GM20000 (cell line): Measurements from ENCODE around the gene ZFR.

Experiments used
- DNase-seq: peaks from one replicate; pipeline ENCODE4 v3.0.0; 2012; ENCODE audit warnings: low spot score
- TF ChIP-seq, protein P1 (sequence below): IDR thresholded peaks from 2 replicates; pipeline ENCODE4 v1.5.1; 2012; ENCODE audit warnings: mild to moderate bottlenecking, control low read depth; ENCODE audit errors: extremely low read depth, missing control alignments

ZFR gene

GRCh38 chr5:32449262-32449661 lies 4.7 kb upstream of the ZFR start:
- DNase-seq, result no peak

DNA sequence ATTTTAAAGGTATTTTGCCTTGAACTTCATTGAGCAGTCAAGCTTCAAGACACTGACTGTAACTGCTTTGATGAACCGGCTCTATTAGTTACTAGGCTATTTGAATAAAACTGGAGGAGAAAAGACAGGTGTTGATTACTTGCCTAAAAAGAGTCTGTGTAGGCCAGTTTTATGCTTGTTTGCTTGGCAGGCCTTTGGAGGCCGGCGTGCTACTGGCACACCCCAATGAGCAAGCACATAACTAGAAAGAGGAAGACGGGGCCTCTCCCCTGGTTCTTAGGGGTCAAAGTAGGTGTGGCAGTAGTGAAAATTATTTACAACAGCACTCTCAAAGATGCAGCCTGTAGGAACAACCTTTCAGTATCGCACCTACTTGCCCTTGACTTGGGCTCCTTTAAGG lies 2.1 kb upstream of the ZFR start:
- TF ChIP-seq, protein P1, sequence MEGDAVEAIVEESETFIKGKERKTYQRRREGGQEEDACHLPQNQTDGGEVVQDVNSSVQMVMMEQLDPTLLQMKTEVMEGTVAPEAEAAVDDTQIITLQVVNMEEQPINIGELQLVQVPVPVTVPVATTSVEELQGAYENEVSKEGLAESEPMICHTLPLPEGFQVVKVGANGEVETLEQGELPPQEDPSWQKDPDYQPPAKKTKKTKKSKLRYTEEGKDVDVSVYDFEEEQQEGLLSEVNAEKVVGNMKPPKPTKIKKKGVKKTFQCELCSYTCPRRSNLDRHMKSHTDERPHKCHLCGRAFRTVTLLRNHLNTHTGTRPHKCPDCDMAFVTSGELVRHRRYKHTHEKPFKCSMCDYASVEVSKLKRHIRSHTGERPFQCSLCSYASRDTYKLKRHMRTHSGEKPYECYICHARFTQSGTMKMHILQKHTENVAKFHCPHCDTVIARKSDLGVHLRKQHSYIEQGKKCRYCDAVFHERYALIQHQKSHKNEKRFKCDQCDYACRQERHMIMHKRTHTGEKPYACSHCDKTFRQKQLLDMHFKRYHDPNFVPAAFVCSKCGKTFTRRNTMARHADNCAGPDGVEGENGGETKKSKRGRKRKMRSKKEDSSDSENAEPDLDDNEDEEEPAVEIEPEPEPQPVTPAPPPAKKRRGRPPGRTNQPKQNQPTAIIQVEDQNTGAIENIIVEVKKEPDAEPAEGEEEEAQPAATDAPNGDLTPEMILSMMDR, result no peak
- peak; percentile 59 for DNase-seq

More at GRCh38 chr5:32449262-32449661, 4.7 kb upstream of the ZFR start:
- TF ChIP-seq, protein P1, result no peak

DNA sequence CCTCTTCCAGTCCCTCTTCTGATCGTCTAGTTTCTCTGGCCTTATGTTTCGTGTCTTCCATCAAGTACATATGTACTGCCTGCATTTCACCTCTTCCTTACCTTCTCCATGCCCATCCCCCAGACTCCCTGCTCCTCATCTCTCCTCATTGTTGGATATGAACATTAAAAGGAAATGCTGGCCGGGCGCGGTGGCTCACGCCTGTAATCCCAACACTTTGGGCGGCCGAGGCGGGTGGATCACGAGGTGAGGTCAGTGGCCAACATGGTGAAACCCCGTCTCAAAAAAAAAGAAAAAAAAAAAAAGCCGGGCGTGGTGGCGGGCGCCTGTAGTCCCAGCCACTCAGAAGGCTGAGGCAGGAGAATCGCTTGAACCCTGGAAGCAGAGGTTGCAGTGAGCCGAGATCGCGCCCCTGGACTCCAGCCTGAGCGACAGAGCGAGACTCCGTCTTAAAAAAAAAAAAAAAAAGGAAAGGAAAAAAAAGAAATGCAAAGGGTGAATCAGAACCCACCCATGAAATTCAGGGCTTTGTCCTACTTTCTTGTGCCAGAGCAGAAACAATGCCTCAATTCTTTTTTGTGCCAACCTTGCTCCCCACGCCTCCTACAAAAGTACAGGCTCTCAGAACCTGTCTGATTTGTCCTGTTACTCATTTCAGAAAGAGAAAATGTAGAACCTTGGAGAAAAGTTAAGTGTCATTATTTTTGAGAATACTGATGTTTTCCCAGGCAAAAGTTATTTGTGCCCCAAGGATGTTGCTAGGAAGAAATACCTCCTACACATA lies 1.5 kb upstream of the ZFR start:
- TF ChIP-seq, protein P1, result no peak
- DNase-seq, result no peak

- TF ChIP-seq, protein P1, result no peak
- DNase-seq, result peak; percentile 20
Measured at GRCh38 chr5:32445287-32445758, 783 bp upstream of the ZFR start.

GRCh38 chr5:32443541-32444430 lies 754 bp downstream of the ZFR start:
- TF ChIP-seq, protein P1, result no peak
- peak; percentile 76 for DNase-seq

DNA sequence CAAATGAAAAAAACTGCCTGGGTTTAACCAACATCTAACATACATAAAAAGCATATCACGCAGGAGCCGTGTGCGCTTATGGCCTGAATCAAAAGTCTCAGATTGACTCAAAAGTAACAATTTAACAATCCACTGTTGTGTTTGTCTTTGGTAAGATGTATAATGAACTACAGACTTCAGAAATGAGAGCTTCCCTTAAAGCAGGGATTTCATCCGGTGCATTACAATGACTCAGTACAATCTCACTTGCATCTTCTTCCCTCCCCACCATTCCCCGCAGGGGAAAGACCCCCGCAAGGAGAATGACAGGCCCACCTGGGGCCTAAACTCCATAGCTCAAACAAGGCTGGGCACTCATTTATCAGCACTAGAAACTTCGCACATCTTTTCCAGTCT lies 1.4 kb downstream of the ZFR start:
- TF ChIP-seq, protein P1, result no peak
- DNase-seq, result peak; percentile 58

- TF ChIP-seq, protein P1, result no peak
Measured at GRCh38 chr5:32439086-32439642, 5.4 kb downstream of the ZFR start.

More at GRCh38 chr5:32439086-32439642, 5.4 kb downstream of the ZFR start:
- no peak for DNase-seq
